WTC11 (cell line): ENCODE data around the gene LRIG3. TPM values are rescaled to one million over a fixed set of nuclear protein-coding genes. Genes with fewer than 3 reads are reported as not detected.

Source experiments
- ATAC-seq: fragments of 200-7000 bp; cut with Tn5 transposase; 2 replicates; pipeline ENCODE4 v1.10.0; 2021; ENCODE audit warnings: mild to moderate bottlenecking, moderate library complexity
- CTCF ChIA-PET: fragments of 300-600 bp; sonication (Branson Sonifier 250); formaldehyde crosslinking; loops from one replicate; lab custom pipeline; 2021; ENCODE audit warnings: antibody characterized with exemption; lab: Charles Lee
- POLR2A ChIA-PET: fragments of 350-600 bp; sonication (Branson Sonifier 250); formaldehyde crosslinking; loops from one replicate; lab custom pipeline; 2021; ENCODE audit warnings: antibody characterized with exemption; lab: Charles Lee
- DNase-seq: peaks from one replicate; pipeline ENCODE4 v3.0.0; 2021; ENCODE audit warnings: low spot score
- H3K27ac Mint-ChIP-seq: 2 replicates; pipeline ENCODE4 v1.8.0; 2021; ENCODE audit warnings: mixed read lengths
- H3K27me3 Mint-ChIP-seq: 2 replicates; pipeline ENCODE4 v1.8.0; 2021; ENCODE audit warnings: low read depth, mild to moderate bottlenecking, moderate library complexity, mixed read lengths
- H3K36me3 Mint-ChIP-seq: 2 replicates; pipeline ENCODE4 v1.8.0; 2021; ENCODE audit warnings: mixed read lengths
- H3K4me1 Mint-ChIP-seq: 2 replicates; pipeline ENCODE4 v1.8.0; 2022; ENCODE audit warnings: mixed read lengths
- H3K4me3 Mint-ChIP-seq: 2 replicates; pipeline ENCODE4 v1.8.0; 2021; ENCODE audit warnings: mild to moderate bottlenecking, moderate library complexity, mixed read lengths
- H3K9me3 Mint-ChIP-seq: 2 replicates; pipeline ENCODE4 v1.8.0; 2021; ENCODE audit warnings: mixed read lengths
- ARID4B ChIP-seq: sonication (generic); formaldehyde crosslinking; IDR thresholded peaks from 2 replicates; pipeline ENCODE4 v1.8.0; 2023; ENCODE audit warnings: missing genetic modification reagents, mild to moderate bottlenecking, borderline replicate concordance
- ATF3 ChIP-seq: sonication (generic); formaldehyde crosslinking; conservative IDR thresholded peaks from 2 replicates; pipeline ENCODE4 v1.8.1; 2022; ENCODE audit warnings: mild to moderate bottlenecking, missing genetic modification reagents
- CREM ChIP-seq: sonication (generic); formaldehyde crosslinking; IDR thresholded peaks from 2 replicates; pipeline ENCODE4 v1.8.1; 2022; ENCODE audit warnings: mild to moderate bottlenecking, missing genetic modification reagents, moderate library complexity
- E2F4 ChIP-seq: sonication (generic); formaldehyde crosslinking; IDR thresholded peaks from 2 replicates; pipeline ENCODE4 v1.8.1; 2022; ENCODE audit warnings: low read depth, mild to moderate bottlenecking, moderate library complexity, missing genetic modification reagents, borderline replicate concordance
- EMX1 ChIP-seq: fragments of 250-450 bp; sonication (Bioruptor Pico); IDR thresholded peaks from 2 replicates; pipeline ENCODE4 v1.8.0; 2021; ENCODE audit warnings: mild to moderate bottlenecking
- ERG ChIP-seq: fragments of 250-450 bp; sonication (Bioruptor Pico); IDR thresholded peaks from 2 replicates; pipeline ENCODE4 v1.8.0; 2021; ENCODE audit warnings: mild to moderate bottlenecking
- FOXK1 ChIP-seq: sonication (generic); formaldehyde crosslinking; IDR thresholded peaks from 2 replicates; pipeline ENCODE4 v1.8.0; 2022; ENCODE audit warnings: mild to moderate bottlenecking, moderate library complexity, missing genetic modification reagents
- GRHL2 ChIP-seq: fragments of 250-450 bp; sonication (Bioruptor Pico); IDR thresholded peaks from 2 replicates; pipeline ENCODE4 v1.8.0; 2022; ENCODE audit warnings: mild to moderate bottlenecking, moderate library complexity; ENCODE audit not compliant: insufficient replicate concordance, severe bottlenecking
- MAX ChIP-seq: sonication (generic); formaldehyde crosslinking; IDR thresholded peaks from 2 replicates; pipeline ENCODE4 v1.8.0; 2022; ENCODE audit warnings: mild to moderate bottlenecking, missing genetic modification reagents
- MXD4 ChIP-seq: fragments of 250-450 bp; sonication (Bioruptor Pico); IDR thresholded peaks from 2 replicates; pipeline ENCODE4 v1.8.0; 2021; ENCODE audit warnings: mild to moderate bottlenecking, moderate library complexity, borderline replicate concordance
- NFATC4 ChIP-seq: fragments of 250-450 bp; sonication (Bioruptor Pico); IDR thresholded peaks from 2 replicates; pipeline ENCODE4 v1.9.0; 2021; ENCODE audit warnings: mild to moderate bottlenecking
- NFE2L1 ChIP-seq: sonication (generic); formaldehyde crosslinking; IDR thresholded peaks from 2 replicates; pipeline ENCODE4 v1.8.1; 2023; ENCODE audit warnings: missing genetic modification reagents
- NR1H2 ChIP-seq: sonication (generic); formaldehyde crosslinking; IDR thresholded peaks from 2 replicates; pipeline ENCODE4 v1.9.0; 2021; ENCODE audit warnings: mild to moderate bottlenecking, moderate library complexity, missing genetic modification reagents
- NR3C1 ChIP-seq: sonication (generic); formaldehyde crosslinking; conservative IDR thresholded peaks from 2 replicates; pipeline ENCODE4 v1.8.1; 2023; ENCODE audit warnings: low read depth, mild to moderate bottlenecking, missing genetic modification reagents
- OVOL2 ChIP-seq: fragments of 250-450 bp; sonication (Bioruptor Pico); IDR thresholded peaks from 2 replicates; pipeline ENCODE4 v1.9.0; 2021; ENCODE audit warnings: mild to moderate bottlenecking, borderline replicate concordance
- PRDM15 ChIP-seq: sonication (generic); formaldehyde crosslinking; IDR thresholded peaks from 2 replicates; pipeline ENCODE4 v1.8.0; 2022; ENCODE audit warnings: missing genetic modification reagents
- PREB ChIP-seq: sonication (generic); formaldehyde crosslinking; IDR thresholded peaks from 2 replicates; pipeline ENCODE4 v1.8.1; 2022; ENCODE audit warnings: mild to moderate bottlenecking, missing genetic modification reagents, moderate library complexity, borderline replicate concordance
- PRRX2 ChIP-seq: fragments of 250-450 bp; sonication (Bioruptor Pico); IDR thresholded peaks from 2 replicates; pipeline ENCODE4 v1.8.0; 2021; ENCODE audit warnings: mild to moderate bottlenecking
- SMAD3 ChIP-seq: sonication (generic); formaldehyde crosslinking; IDR thresholded peaks from 2 replicates; pipeline ENCODE4 v1.8.0; 2022; ENCODE audit warnings: missing genetic modification reagents, mild to moderate bottlenecking, borderline replicate concordance
- TP53 ChIP-seq: sonication (generic); formaldehyde crosslinking; IDR thresholded peaks from 2 replicates; pipeline ENCODE4 v1.8.1; 2023; ENCODE audit warnings: mild to moderate bottlenecking, missing genetic modification reagents
- ZBTB43 ChIP-seq: sonication (generic); formaldehyde crosslinking; IDR thresholded peaks from 2 replicates; pipeline ENCODE4 v1.8.1; 2023; ENCODE audit warnings: mild to moderate bottlenecking, missing genetic modification reagents
- ZNF219 ChIP-seq: sonication (generic); formaldehyde crosslinking; IDR thresholded peaks from 2 replicates; pipeline ENCODE4 v1.8.0; 2023; ENCODE audit warnings: missing genetic modification reagents, mild to moderate bottlenecking, borderline replicate concordance
- ZNF317 ChIP-seq: sonication (generic); formaldehyde crosslinking; IDR thresholded peaks from 2 replicates; pipeline ENCODE4 v1.8.1; 2023; ENCODE audit warnings: low read depth, mild to moderate bottlenecking, moderate library complexity, missing genetic modification reagents, borderline replicate concordance
- total RNA-seq: library from RNA; stranded (reverse); gene quantifications from 3 replicates; pipeline ENCODE4 v1.2.3, GENCODE V29; 2021

The LRIG3 gene
- total RNA-seq, 1 experiment from 2014 or later = 13.0 TPM

GRCh38 chr12:58881816-58882215, 38.5 kb downstream of the LRIG3 start:
- Mint-ChIP-seq H3K4me3 (no peak overlapping the region), H3K27ac (no peak overlapping the region), H3K36me3 (peaks cover 74% of the 10 kb centered on the region), H3K9me3 (no peaks in the 10 kb centered on the region), H3K4me1 (peaks cover 13% of the 10 kb centered on the region), H3K27me3 (peaks cover 81% of the 10 kb centered on the region)
- ATAC-seq (no peak), DNase-seq (no peak)
- CTCF ChIA-PET = no interaction called here
- POLR2A ChIA-PET = no interaction called here
- TF ChIP-seq EMX1 (CRISPR knock-in tag) (no peak), GRHL2 (CRISPR knock-in tag) (no peak), MXD4 (CRISPR knock-in tag) (no peak), SMAD3 (CRISPR knock-in tag) (no peak), NFATC4 (CRISPR knock-in tag) (no peak), ERG (CRISPR knock-in tag) (no peak), FOXK1 (CRISPR knock-in tag) (no peak), NR1H2 (CRISPR knock-in tag) (no peak), ZNF219 (CRISPR knock-in tag) (no peak), NR3C1 (CRISPR knock-in tag) (no peak), ARID4B (CRISPR knock-in tag) (no peak), ATF3 (CRISPR knock-in tag) (no peak), ZNF317 (CRISPR knock-in tag) (no peak), OVOL2 (CRISPR knock-in tag) (no peak), CREM (CRISPR knock-in tag) (no peak), PREB (CRISPR knock-in tag) (no peak), ZBTB43 (CRISPR knock-in tag) (no peak)

GRCh38 chr12:58880639-58881038, 39.7 kb downstream of the LRIG3 start:
- DNase-seq (no peak), ATAC-seq (no peak)
- ChIA-PET CTCF (no interaction called here), POLR2A (interaction anchor here (0.8 kb wide), 1 partner anchor 430 kb away, joined by 3 read pairs; no protein-coding TSS in a partner anchor)
- Mint-ChIP-seq H3K4me1 (peaks cover 13% of the 10 kb centered on the region), H3K27me3 (peaks cover 70% of the 10 kb centered on the region), H3K4me3 (no peak overlapping the region), H3K9me3 (no peaks in the 10 kb centered on the region), H3K27ac (no peak overlapping the region), H3K36me3 (peaks cover 70% of the 10 kb centered on the region)
- TF ChIP-seq PRRX2 = no peak
- no peak for TF ChIP-seq TP53 (CRISPR knock-in tag)
- TF ChIP-seq NFE2L1 (CRISPR knock-in tag) = no peak
- no peak for TF ChIP-seq PRDM15
- no peak for TF ChIP-seq MAX (CRISPR knock-in tag)
- TF ChIP-seq E2F4 (CRISPR knock-in tag) = no peak
